Astrocyte (in vitro differentiated cells and primary cell): ENCODE measurements around the gene APOA4. TPM values are rescaled to one million over a fixed set of nuclear protein-coding genes. Genes with fewer than 3 reads are reported as not detected.

Experiments
- DNase-seq: peaks from one replicate; pipeline ENCODE4 v3.0.0-alpha.2; 2010; ENCODE audit warnings: low read depth
- FAIRE-seq: peaks from 2 replicates; lab custom pipeline; 2011; peaks lifted over from hg19 to GRCh38; lab: Jason Lieb, UNC
- H2AFZ ChIP-seq: 2 replicates; pipeline ENCODE4 v1.6.0; 2012; ENCODE audit warnings: low read depth, low read length, inconsistent platforms
- H3K27ac ChIP-seq: 2 replicates; pipeline ENCODE4 v1.5.1; 2011; ENCODE audit warnings: low read depth, low read length, inconsistent platforms
- H3K27me3 ChIP-seq: 2 replicates; pipeline ENCODE4 v1.6.0; 2011; ENCODE audit warnings: low read length, inconsistent platforms; ENCODE audit not compliant: insufficient read depth
- H3K36me3 ChIP-seq: 2 replicates; pipeline ENCODE4 v1.5.1; 2011; ENCODE audit warnings: low read length, inconsistent platforms; ENCODE audit not compliant: insufficient read depth
- H3K4me1 ChIP-seq: 2 replicates; pipeline ENCODE4 v1.5.1; 2011; ENCODE audit warnings: low read length, inconsistent platforms; ENCODE audit not compliant: insufficient read depth
- H3K4me2 ChIP-seq: 2 replicates; pipeline ENCODE4 v1.6.0; 2012; ENCODE audit warnings: low read length, inconsistent platforms
- H3K4me3 ChIP-seq: 2 replicates; pipeline ENCODE4 v1.5.1; 2011; ENCODE audit warnings: low read depth, mild to moderate bottlenecking, low read length, inconsistent platforms; ENCODE audit not compliant: insufficient read depth
- H3K79me2 ChIP-seq: 2 replicates; pipeline ENCODE4 v1.6.0; 2012; ENCODE audit warnings: mild to moderate bottlenecking, low read length, inconsistent platforms; ENCODE audit not compliant: insufficient read depth
- H3K9ac ChIP-seq: 2 replicates; pipeline ENCODE4 v1.6.0; 2012; ENCODE audit warnings: mild to moderate bottlenecking, low read length, inconsistent platforms
- H3K9me3 ChIP-seq: 2 replicates; pipeline ENCODE4 v1.5.1; 2012; ENCODE audit warnings: low read depth, mild to moderate bottlenecking, low read length, inconsistent platforms; ENCODE audit not compliant: insufficient read depth
- H4K20me1 ChIP-seq: 2 replicates; pipeline ENCODE4 v1.6.0; 2012; ENCODE audit warnings: low read length, inconsistent platforms; ENCODE audit not compliant: insufficient read depth
- H3K27ac Mint-ChIP-seq: one replicate; pipeline ENCODE4 v1.8.0; 2021; ENCODE audit warnings: mild to moderate bottlenecking, mixed read lengths; ENCODE audit not compliant: unreplicated experiment
- H3K27me3 Mint-ChIP-seq: one replicate; pipeline ENCODE4 v1.8.0; 2021; ENCODE audit warnings: low read depth, mixed read lengths; ENCODE audit not compliant: unreplicated experiment
- H3K36me3 Mint-ChIP-seq: one replicate; pipeline ENCODE4 v1.8.0; 2021; ENCODE audit warnings: low read depth, mixed read lengths; ENCODE audit not compliant: unreplicated experiment
- H3K4me1 Mint-ChIP-seq: one replicate; pipeline ENCODE4 v1.8.0; 2021; ENCODE audit warnings: low read depth, mixed read lengths; ENCODE audit not compliant: unreplicated experiment
- H3K4me3 Mint-ChIP-seq: one replicate; pipeline ENCODE4 v1.8.0; 2021; ENCODE audit warnings: mild to moderate bottlenecking, moderate library complexity, mixed read lengths; ENCODE audit not compliant: unreplicated experiment
- H3K9me3 Mint-ChIP-seq: one replicate; pipeline ENCODE4 v1.8.0; 2021; ENCODE audit warnings: mild to moderate bottlenecking, mixed read lengths; ENCODE audit not compliant: unreplicated experiment
- EZH2 ChIP-seq: IDR thresholded peaks from 2 replicates; pipeline ENCODE4 v1.6.1; 2012; ENCODE audit warnings: mild to moderate bottlenecking, low read length, inconsistent platforms; ENCODE audit not compliant: insufficient read depth
- total RNA-seq: library from RNA; stranded (reverse); gene quantifications from 2 replicates; pipeline ENCODE4 v1.2.1, GENCODE V29; 2021
- TF ChIP-seq, protein P1 (sequence below): IDR thresholded peaks from 2 replicates; pipeline ENCODE4 v1.5.1; 2011; ENCODE audit warnings: low read depth, mild to moderate bottlenecking, inconsistent platforms, low read length, moderate library complexity; ENCODE audit not compliant: insufficient read depth

APOA4 gene
- total RNA-seq, 1 donor from 2014 or later = not detected

DNA sequence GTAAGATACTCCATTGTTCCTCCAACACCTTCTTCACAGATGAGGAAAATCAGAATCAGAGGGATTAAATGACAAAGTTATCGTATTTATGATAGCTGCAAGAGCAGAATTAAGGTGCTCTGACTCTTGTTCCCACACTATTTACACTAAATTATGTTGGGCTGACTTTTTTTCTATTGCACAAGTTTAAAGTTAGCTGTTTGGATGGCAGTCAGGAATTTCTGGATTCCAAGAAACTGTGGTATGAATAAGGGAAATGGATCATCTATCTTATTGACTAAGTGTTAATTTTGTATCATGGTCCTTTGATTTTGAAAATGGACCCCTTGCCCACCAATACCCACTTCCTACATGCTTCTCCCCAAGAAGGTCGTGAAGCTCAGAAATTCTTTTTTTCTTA lies 34.2 kb upstream of the APOA4 start:
- Histone ChIP-seq H3K27ac (no peak overlapping the region), H3K4me1 (peaks cover 37% of the 10 kb centered on the region), H3K36me3 (no peaks in the 10 kb centered on the region), H2AFZ (no peak overlapping the region), H3K9me3 (no peaks in the 10 kb centered on the region), H3K9ac (no peak overlapping the region), H3K4me3 (no peak overlapping the region), H3K4me2 (no peak overlapping the region), H4K20me1 (no peaks in the 10 kb centered on the region), H3K79me2 (no peaks in the 10 kb centered on the region), H3K27me3 (no peaks in the 10 kb centered on the region)
- TF ChIP-seq, protein P1, sequence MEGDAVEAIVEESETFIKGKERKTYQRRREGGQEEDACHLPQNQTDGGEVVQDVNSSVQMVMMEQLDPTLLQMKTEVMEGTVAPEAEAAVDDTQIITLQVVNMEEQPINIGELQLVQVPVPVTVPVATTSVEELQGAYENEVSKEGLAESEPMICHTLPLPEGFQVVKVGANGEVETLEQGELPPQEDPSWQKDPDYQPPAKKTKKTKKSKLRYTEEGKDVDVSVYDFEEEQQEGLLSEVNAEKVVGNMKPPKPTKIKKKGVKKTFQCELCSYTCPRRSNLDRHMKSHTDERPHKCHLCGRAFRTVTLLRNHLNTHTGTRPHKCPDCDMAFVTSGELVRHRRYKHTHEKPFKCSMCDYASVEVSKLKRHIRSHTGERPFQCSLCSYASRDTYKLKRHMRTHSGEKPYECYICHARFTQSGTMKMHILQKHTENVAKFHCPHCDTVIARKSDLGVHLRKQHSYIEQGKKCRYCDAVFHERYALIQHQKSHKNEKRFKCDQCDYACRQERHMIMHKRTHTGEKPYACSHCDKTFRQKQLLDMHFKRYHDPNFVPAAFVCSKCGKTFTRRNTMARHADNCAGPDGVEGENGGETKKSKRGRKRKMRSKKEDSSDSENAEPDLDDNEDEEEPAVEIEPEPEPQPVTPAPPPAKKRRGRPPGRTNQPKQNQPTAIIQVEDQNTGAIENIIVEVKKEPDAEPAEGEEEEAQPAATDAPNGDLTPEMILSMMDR = no peak
- TF ChIP-seq EZH2 = no peak
- H3K4me3 Mint-ChIP-seq = no peak overlapping the region
- FAIRE-seq = no peak
- no peaks in the 10 kb centered on the region for H3K9me3 Mint-ChIP-seq
- H3K4me1 Mint-ChIP-seq = peaks cover 37% of the 10 kb centered on the region
- peaks cover 44% of the 10 kb centered on the region for H3K36me3 Mint-ChIP-seq
- no peak for DNase-seq
- no peaks in the 10 kb centered on the region for H3K27me3 Mint-ChIP-seq
- H3K27ac Mint-ChIP-seq = no peak overlapping the region

DNA sequence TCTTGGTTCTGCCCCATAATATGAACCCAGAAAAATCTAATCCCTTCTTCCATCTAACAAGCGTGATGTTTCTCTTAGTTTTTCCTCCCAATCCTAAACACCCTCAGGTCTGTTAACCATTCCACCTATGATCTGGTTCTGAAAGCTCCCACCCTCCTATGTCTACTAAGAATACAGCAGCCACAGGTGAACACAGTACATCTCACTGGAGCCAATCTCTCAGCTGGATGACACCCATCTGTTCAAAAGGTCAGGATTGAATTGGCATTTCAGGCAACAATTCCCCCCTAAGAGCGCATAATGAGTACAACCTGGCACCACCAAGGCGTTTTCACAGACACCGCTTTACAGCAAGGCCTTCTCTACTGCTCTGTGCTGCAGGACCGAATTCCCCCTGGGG lies 33.3 kb upstream of the APOA4 start:
- Mint-ChIP-seq H3K27me3 (no peaks in the 10 kb centered on the region), H3K36me3 (peaks cover 41% of the 10 kb centered on the region), H3K4me1 (peaks cover 39% of the 10 kb centered on the region), H3K27ac (no peak overlapping the region), H3K9me3 (no peaks in the 10 kb centered on the region), H3K4me3 (no peak overlapping the region)
- FAIRE-seq (no peak), DNase-seq (no peak)
- Histone ChIP-seq H2AFZ (no peak overlapping the region), H3K9me3 (no peaks in the 10 kb centered on the region), H3K27me3 (no peaks in the 10 kb centered on the region), H3K4me1 (peaks cover 44% of the 10 kb centered on the region), H3K4me3 (no peak overlapping the region), H4K20me1 (no peaks in the 10 kb centered on the region), H3K9ac (no peak overlapping the region), H3K27ac (no peak overlapping the region), H3K4me2 (no peak overlapping the region), H3K36me3 (no peaks in the 10 kb centered on the region), H3K79me2 (no peaks in the 10 kb centered on the region)
- TF ChIP-seq, protein P1 = no peak
- TF ChIP-seq EZH2 = no peak

DNA sequence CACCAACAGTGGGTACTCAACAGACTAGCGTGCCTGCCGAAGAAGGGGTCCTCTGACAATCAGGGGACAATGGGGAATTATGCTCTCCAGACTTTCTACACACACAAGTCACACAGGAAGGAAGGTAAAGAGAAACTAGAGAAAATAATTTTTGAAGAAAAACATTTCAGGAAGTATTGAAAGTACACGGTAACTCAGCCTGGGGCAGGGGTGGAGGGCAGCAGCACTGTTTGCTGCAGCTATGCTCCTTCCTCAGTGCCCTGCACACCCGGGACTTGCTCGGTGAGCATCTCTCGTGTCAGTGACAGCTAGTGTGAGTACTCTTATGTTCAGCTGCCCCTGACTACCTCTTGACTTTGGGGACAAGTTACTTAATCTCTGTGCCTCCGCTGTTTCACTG lies 32.3 kb upstream of the APOA4 start:
- TF ChIP-seq, protein P1 = no peak
- no peak for TF ChIP-seq EZH2
- H2AFZ ChIP-seq = no peak overlapping the region
- Mint-ChIP-seq H3K27me3 (no peaks in the 10 kb centered on the region), H3K27ac (no peak overlapping the region), H3K4me1 (peaks cover 37% of the 10 kb centered on the region), H3K4me3 (no peak overlapping the region), H3K9me3 (no peaks in the 10 kb centered on the region), H3K36me3 (peaks cover 37% of the 10 kb centered on the region)
- H3K4me1 ChIP-seq = peaks cover 39% of the 10 kb centered on the region
- no peak overlapping the region for H3K4me3 ChIP-seq
- no peaks in the 10 kb centered on the region for H3K27me3 ChIP-seq
- DNase-seq (no peak), FAIRE-seq (no peak)
- no peak overlapping the region for H3K4me2 ChIP-seq
- H3K27ac ChIP-seq = no peak overlapping the region
- no peaks in the 10 kb centered on the region for H3K79me2 ChIP-seq
- no peak overlapping the region for H3K9ac ChIP-seq
- H4K20me1 ChIP-seq = no peaks in the 10 kb centered on the region
- H3K36me3 ChIP-seq = no peaks in the 10 kb centered on the region
- no peaks in the 10 kb centered on the region for H3K9me3 ChIP-seq
